IPS-15b (cell line): ENCODE measurements around the gene FOXR1.

Experiments used
- H3K27me3 ChIP-seq: one replicate; pipeline ENCODE4 v1.6.1; 2013; ENCODE audit warnings: low read length; ENCODE audit not compliant: control insufficient read depth, insufficient read depth
- H3K36me3 ChIP-seq: one replicate; pipeline ENCODE4 v1.6.1; 2013; ENCODE audit warnings: low read length; ENCODE audit not compliant: control insufficient read depth, insufficient read depth
- H3K4me1 ChIP-seq: one replicate; pipeline ENCODE4 v1.6.1; 2013; ENCODE audit warnings: mild to moderate bottlenecking, low read length; ENCODE audit not compliant: control insufficient read depth, insufficient read depth
- H3K4me3 ChIP-seq: one replicate; pipeline ENCODE4 v1.5.1; 2013; ENCODE audit warnings: low read depth, low read length
- H3K9ac ChIP-seq: one replicate; pipeline ENCODE4 v1.6.1; 2013; ENCODE audit warnings: low read depth, mild to moderate bottlenecking, low read length
- H3K9me3 ChIP-seq: one replicate; pipeline ENCODE4 v1.6.1; 2013; ENCODE audit warnings: mild to moderate bottlenecking, low read length; ENCODE audit not compliant: control insufficient read depth, insufficient read depth

The FOXR1 gene

DNA sequence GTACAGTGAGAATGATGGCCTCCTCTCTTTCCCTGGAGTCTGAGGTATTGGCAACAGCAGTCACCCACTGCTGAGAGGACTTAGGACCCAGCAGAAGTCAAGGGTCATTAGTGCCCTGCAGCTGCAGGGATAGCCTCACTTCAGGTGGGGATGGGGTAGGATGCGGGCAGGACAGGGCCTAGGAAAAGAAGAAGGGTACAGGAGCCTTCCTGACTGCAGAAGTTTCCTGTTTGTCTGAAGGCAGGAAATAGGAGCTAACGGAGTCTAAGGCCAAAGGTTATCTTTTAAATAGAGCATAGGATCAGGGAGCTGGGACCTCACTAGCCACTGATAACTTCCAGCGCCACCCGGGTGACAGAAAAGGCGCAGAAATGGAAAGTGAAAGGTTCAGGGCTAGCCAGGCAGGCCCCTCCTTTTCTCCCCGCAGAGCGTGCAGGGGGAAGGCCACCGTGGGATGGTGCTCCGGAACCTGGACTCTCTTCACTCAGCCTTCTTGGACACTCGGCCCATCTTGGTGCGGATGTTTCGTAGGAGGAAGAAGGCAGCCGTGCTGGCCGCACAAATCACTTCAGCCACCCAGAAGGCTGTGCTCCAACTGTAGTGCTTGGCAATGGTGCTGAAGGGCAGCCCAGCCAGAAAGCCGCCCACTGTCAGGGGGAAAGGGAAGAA is 53.0 kb downstream of the FOXR1 start:
- H3K9me3 ChIP-seq = no peaks in the 10 kb centered on the region
- H3K27me3 ChIP-seq = no peaks in the 10 kb centered on the region
- peaks cover 51% of the 10 kb centered on the region for H3K36me3 ChIP-seq
- no peak overlapping the region for H3K9ac ChIP-seq
- H3K4me1 ChIP-seq = peaks cover 12% of the 10 kb centered on the region
- no peak overlapping the region for H3K4me3 ChIP-seq

DNA sequence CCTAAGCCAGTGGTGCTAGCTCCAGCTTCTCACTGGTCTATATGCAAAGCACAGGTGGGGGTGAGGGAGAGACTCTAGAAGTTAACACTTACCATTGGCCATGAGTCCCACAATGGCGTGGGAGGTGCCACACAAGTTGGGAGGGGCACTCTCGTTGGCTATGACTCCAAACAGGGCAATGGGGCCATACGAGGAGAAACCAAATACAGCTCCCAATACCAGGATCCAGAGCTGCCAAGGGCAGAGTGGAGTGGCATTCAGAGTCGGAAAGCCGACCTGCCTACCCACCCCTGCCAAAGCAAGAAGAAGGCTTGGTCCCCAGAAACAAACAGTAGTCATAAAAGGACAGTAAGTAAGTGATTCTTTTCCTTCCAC is 53.5 kb downstream of the FOXR1 start:
- no peaks in the 10 kb centered on the region for H3K9me3 ChIP-seq
- no peak overlapping the region for H3K9ac ChIP-seq
- H3K4me3 ChIP-seq = no peak overlapping the region
- H3K4me1 ChIP-seq = peaks cover 12% of the 10 kb centered on the region
- peaks cover 50% of the 10 kb centered on the region for H3K36me3 ChIP-seq
- H3K27me3 ChIP-seq = no peaks in the 10 kb centered on the region

DNA sequence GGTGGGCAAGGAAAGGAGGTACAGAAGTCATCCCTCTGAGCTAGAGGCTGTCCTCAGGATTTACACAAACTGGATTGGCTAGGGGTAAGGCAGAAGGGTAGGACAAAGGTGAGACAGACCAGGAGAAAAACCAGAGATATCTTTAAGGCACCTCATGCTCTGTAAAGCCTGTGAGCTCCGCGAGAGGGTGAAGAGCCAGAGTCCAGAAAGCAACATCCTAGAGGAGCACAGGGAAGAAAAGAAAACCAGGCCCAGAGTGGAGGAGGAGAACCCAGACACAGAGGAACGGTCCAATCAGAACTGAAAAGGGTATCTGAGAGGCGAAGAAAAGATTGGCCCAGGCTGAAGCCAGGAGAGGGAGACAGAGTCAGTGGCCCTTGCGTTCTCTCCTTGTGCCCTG is 54.0 kb downstream of the FOXR1 start:
- H3K4me1 ChIP-seq = peaks cover 12% of the 10 kb centered on the region

DNA sequence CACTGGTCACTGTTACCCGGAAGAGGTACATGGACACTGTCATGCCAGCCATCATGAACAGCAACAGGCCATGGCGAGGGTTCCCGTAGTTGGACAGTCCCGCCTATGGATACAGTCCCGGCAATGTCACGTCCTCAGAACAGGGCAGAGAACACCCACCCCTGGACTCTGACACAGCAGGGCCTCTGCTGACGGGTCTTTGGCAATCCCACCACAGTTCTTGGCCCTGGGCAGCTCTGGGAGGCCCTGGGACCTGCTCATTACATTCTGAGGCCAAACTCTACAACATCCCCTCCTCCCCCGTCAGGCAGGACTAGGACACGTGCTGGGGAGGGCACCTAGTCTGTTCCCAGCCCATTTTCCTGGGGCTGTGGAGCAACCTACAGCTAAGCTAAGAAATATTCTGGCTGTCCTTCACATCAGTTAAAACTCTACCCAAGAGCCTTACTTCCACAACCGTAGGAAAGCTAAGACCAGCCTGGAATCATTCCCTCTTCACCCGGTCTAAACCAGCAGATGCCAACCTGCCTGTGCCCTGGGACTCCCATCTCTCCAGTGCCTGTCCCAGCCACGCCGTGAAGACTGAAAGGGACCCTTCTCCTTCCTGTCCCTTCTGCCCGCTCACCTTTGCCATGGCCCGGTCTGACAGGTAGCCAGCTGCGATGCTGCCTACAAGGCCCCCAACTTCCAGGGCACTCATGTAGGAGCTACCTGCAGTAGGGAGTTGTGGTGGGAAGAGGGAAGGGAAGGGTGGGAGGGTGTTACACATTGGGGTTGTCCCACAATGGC is 54.6 kb downstream of the FOXR1 start:
- Histone ChIP-seq H3K4me1 (peaks cover 12% of the 10 kb centered on the region), H3K27me3 (no peaks in the 10 kb centered on the region), H3K4me3 (no peak overlapping the region), H3K9me3 (no peaks in the 10 kb centered on the region), H3K36me3 (peaks cover 48% of the 10 kb centered on the region), H3K9ac (no peak overlapping the region)

More for the DNA sequence above, 54.0 kb downstream of the FOXR1 start:
- Histone ChIP-seq H3K36me3 (peaks cover 48% of the 10 kb centered on the region), H3K4me3 (no peak overlapping the region), H3K9ac (no peak overlapping the region), H3K9me3 (no peaks in the 10 kb centered on the region), H3K27me3 (no peaks in the 10 kb centered on the region)

DNA sequence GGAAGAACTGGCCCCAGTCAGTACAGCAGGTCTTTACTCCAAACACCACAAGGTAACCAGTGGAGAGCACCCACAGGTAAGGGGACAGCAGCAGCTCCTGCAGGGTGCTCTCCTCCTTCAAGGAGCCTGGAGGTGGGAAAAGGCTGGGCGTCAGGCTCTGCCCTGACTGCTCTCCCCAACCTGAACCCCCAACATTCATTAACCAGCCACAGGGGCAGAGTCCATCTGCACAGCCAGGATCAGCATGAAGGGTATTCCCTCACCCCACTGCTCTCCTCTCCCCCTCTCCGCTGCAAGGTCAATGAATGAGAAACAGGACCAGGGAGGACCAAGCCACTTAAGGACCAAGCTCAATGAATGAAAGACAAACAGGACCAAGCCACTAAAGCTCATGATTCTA is 55.4 kb downstream of the FOXR1 start:
- Histone ChIP-seq H3K36me3 (peaks cover 48% of the 10 kb centered on the region), H3K9ac (no peak overlapping the region), H3K27me3 (no peaks in the 10 kb centered on the region), H3K4me3 (no peak overlapping the region), H3K4me1 (peaks cover 12% of the 10 kb centered on the region), H3K9me3 (no peaks in the 10 kb centered on the region)

DNA sequence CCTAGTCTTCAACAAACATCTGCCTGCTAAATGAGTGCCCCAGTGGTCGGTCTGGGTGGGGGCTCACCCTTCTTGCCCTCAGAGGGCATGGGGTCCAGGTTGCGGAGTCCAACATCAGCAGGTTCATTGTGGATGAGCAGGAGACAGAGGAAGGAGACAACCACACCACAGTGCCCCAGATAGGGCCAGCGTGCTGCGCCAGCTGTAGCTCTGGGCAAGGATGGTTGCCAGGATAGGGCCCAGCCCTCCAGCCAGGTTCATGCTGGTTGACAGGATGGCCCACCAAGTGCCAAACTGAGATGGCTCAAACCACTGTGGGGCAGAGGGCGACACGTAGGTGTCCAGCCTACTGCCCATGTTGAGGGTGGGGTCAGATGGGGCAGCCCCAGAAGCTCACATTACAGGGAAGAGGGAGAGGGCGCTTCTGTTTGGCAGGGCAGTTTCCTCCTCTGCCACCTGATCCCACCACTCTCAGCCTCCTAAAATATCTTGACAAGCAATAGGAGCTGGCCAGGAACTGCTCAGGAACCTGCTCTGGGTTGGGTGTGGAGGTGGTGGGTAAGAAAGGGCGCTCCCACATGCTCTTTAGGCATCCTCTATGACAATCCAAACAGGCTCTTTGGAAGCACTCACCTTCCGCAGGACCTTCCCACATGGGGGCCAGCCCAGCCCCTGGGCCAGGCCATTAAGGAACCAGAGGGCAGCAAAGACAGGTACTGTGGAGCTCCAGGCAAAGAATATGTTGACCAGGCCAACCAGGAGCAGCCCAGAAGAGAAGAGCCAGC is 56.2 kb downstream of the FOXR1 start:
- H3K9me3 ChIP-seq = no peaks in the 10 kb centered on the region
- no peak overlapping the region for H3K9ac ChIP-seq
- no peak overlapping the region for H3K4me3 ChIP-seq
- peaks cover 48% of the 10 kb centered on the region for H3K36me3 ChIP-seq
- H3K4me1 ChIP-seq = peaks cover 12% of the 10 kb centered on the region
- no peaks in the 10 kb centered on the region for H3K27me3 ChIP-seq

DNA sequence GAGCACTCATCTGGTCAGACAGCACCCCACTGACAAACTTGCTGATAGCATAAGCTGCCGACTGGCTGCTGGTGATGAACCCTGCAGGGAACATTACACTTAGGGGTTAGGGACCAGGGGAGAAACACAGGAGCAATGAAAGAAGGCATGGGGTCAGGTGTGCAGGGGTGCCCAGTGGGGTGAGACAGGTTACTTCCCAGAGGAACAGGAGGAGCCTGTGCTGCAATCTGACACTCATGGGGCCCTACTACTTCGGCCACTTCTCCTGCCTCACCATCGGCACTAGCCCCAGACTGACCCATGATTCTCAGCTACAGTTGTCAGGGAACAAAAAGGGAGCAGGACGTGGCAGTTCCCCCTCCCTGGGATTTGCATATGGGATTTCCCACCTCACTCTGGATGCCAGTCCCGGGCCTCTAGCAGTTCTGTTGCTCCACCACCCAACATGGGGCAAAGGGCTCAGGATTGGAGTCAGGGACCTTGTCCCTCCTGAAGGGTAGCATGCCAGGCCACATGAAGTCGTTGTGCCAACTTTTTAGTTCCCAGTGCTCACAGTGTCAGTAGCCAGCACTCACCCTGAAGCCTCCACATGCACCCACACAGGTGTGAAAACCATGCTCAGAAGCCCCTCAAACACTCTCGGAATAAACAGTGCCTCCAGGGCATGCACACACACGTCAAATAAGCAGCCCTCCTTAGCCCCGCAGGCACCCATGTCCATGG is 56.9 kb downstream of the FOXR1 start:
- peak overlapping the region; percentile 94 for H3K4me3 ChIP-seq
- no peaks in the 10 kb centered on the region for H3K9me3 ChIP-seq
- no peaks in the 10 kb centered on the region for H3K27me3 ChIP-seq
- peak overlapping the region; percentile 84 for H3K9ac ChIP-seq
- H3K36me3 ChIP-seq = peaks cover 41% of the 10 kb centered on the region
- peaks cover 12% of the 10 kb centered on the region for H3K4me1 ChIP-seq

DNA sequence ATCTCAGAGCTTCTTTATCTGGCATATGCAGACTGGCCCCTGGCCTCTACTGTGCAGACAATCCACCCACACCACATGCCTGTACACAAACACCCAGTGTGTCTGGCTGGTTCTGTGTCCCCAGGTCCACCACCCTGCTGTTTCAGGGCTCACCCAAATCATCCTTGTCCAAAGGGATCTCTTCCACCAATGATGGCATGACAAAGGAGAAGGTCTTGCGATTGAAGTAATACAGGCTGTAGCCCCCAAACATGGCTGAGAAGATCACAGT is 57.4 kb downstream of the FOXR1 start:
- Histone ChIP-seq H3K27me3 (no peaks in the 10 kb centered on the region), H3K9ac (peak overlapping the region; percentile 84), H3K9me3 (no peaks in the 10 kb centered on the region), H3K36me3 (peaks cover 39% of the 10 kb centered on the region), H3K4me3 (peak overlapping the region; percentile 94), H3K4me1 (peaks cover 12% of the 10 kb centered on the region)

DNA sequence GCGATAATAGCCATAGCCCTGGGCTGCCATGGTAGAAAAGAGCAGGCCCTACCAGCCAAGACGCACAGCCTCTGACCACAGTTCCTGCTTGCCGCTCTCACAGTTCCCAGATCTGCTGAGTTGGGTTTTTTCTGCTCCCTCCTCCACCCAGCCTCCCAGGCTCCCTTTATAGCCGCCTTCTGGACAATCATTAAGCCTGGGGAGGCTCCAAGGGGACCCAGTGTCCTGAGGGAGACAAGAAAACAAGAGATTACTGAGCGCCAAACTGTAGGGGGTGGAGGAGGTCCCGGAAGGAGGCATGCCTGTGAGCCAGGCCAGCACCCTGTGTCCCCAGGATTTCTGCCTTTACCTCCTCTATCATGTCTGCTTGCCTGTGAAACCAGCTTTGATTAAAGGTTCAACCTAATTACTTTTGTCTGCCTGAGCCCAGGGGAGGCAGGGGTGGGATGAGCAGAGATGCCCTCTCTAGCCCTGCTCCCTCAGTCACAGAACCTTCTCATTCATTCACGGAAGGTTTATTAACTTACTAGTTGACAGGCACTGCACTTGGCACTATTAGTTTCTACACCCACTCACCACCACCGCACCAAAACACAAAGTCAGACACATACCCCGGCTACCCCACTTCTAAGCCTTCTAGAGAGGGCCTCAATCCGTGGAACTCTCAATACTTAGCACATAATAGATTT is 57.9 kb downstream of the FOXR1 start:
- H3K36me3 ChIP-seq = peaks cover 37% of the 10 kb centered on the region
- H3K4me3 ChIP-seq = peak overlapping the region; percentile 94
- H3K27me3 ChIP-seq = no peaks in the 10 kb centered on the region
- H3K9me3 ChIP-seq = no peaks in the 10 kb centered on the region
- peak overlapping the region; percentile 84 for H3K9ac ChIP-seq
- H3K4me1 ChIP-seq = peaks cover 12% of the 10 kb centered on the region

DNA sequence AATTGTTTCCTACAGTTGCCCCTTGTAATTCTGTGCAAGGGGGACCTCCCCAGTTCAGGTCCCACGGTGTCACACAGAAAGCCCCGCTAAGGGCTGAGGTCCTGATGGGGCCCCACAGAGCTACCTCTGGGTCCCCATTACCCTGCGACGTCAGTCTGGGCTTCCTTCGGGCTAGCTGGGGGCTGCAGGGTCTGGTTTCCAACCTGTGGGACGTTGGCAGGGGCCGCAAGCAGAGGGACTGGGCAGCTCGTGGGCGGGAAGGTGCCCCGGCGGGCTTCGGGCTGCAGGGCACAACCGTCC is 58.4 kb downstream of the FOXR1 start:
- H3K9ac ChIP-seq = peak overlapping the region; percentile 84
- peaks cover 12% of the 10 kb centered on the region for H3K4me1 ChIP-seq
- peak overlapping the region; percentile 94 for H3K4me3 ChIP-seq
- H3K27me3 ChIP-seq = no peaks in the 10 kb centered on the region
- peaks cover 32% of the 10 kb centered on the region for H3K36me3 ChIP-seq
- H3K9me3 ChIP-seq = no peaks in the 10 kb centered on the region

DNA sequence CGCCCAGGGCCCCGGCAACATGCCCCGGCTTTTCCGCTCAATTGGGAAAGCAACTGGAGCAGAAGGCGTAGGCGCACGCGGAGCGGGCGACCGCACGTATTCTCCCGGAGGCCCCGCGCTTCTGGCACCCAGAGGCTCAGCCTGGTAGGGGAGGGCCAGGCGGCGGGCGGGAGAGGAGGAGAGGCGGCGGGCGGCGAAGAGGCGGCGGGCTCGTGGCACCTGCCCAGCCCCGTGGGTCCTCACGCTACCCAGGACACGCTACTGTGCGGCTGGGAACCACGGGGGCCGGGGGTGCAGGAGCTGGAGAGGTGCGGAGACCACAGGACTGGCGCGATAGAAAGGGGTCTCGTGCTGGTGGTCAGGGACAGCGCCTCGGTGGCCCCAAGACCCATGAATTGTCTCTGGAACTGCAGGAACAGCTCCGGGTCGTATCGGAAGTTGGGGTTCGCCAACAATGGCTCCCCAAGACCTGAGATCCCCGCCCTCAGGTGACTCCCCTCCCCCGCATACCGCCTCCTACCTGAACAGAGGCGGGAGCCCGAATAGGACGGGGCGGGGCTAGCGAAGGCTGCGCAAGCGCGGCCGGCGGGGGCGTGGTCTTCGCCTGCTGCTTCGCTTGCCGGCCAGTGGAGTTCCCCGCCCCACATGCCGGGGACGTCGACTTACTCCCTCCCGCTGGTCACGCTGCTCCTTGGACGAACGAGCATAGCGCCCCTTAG is 58.9 kb downstream of the FOXR1 start, which contains the start of gene SLC37A4:
TSS of gene SLC37A4 (minus strand) at position 549 of the 719 bp plus-strand sequence.
- Histone ChIP-seq H3K36me3 (peaks cover 30% of the 10 kb centered on the region), H3K9me3 (no peaks in the 10 kb centered on the region), H3K27me3 (no peaks in the 10 kb centered on the region), H3K9ac (peak within 1 kb of the TSS; percentile 84), H3K4me3 (peak within 1 kb of the TSS; percentile 94), H3K4me1 (peaks cover 12% of the 10 kb centered on the region)
